ENCODE measurements around the gene FZR1. TPM values are rescaled to one million over a fixed set of nuclear protein-coding genes. Genes with fewer than 3 reads are reported as not detected.

The FZR1 gene
- total RNA-seq, 1 experiment from 2014 or later = 87.4 TPM

- Histone ChIP-seq H3K36me3 (ENCODE audit: insufficient read depth, low read length, poor library complexity, severe bottlenecking) (peaks cover 74% of the 10 kb centered on the region), H3K4me3 (ENCODE audit: low read depth, low read length, poor library complexity, severe bottlenecking) (no peak overlapping the region), H3K9me3 (ENCODE audit: low read depth, low read length, poor library complexity, severe bottlenecking) (no peaks in the 10 kb centered on the region), H3K4me1 (ENCODE audit: insufficient read depth, low read length, poor library complexity, severe bottlenecking) (no peaks in the 10 kb centered on the region), H3K27ac (ENCODE audit: low read depth, low read length, poor library complexity, severe bottlenecking) (no peak overlapping the region), H3K27me3 (replicated peaks; ENCODE audit: insufficient read depth, low read depth, low read length, poor library complexity) (no peaks in the 10 kb centered on the region)
- no peak for DNase-seq (ENCODE audit: low spot score)
- ChIA-PET CTCF (no interaction called here), POLR2A (ENCODE audit: low non-redundant PET) (no interaction called here)
- TF ChIP-seq EZH2 (IDR thresholded peaks at IDR 0.05; ENCODE audit: borderline replicate concordance, low read depth, low read length, poor library complexity, severe bottlenecking) = no peak
- no peak for TF ChIP-seq CTCF (conservative IDR thresholded peaks at IDR 0.05; ENCODE audit: low read depth, low read length)
- intact Hi-C loops (cut with micrococcal nuclease; ENCODE audit: unreplicated experiment) = no loop called here
- no TSS peak for BruUV-seq (replicated peaks)
These were observed 29.5 kb downstream of the FZR1 start for GRCh38 chr19:3535563-3535965.

- ChIA-PET POLR2A (ENCODE audit: low non-redundant PET) (no interaction called here), CTCF (no interaction called here)
- intact Hi-C loops (cut with micrococcal nuclease; ENCODE audit: unreplicated experiment) = no loop called here
- no peak for DNase-seq (ENCODE audit: low spot score)
- no TSS peak for BruUV-seq (replicated peaks)
- Histone ChIP-seq H3K27me3 (replicated peaks; ENCODE audit: insufficient read depth, low read depth, low read length, poor library complexity) (no peaks in the 10 kb centered on the region), H3K36me3 (ENCODE audit: insufficient read depth, low read length, poor library complexity, severe bottlenecking) (peaks cover 70% of the 10 kb centered on the region), H3K4me3 (ENCODE audit: low read depth, low read length, poor library complexity, severe bottlenecking) (no peak overlapping the region), H3K4me1 (ENCODE audit: insufficient read depth, low read length, poor library complexity, severe bottlenecking) (no peaks in the 10 kb centered on the region), H3K9me3 (ENCODE audit: low read depth, low read length, poor library complexity, severe bottlenecking) (no peaks in the 10 kb centered on the region), H3K27ac (ENCODE audit: low read depth, low read length, poor library complexity, severe bottlenecking) (no peak overlapping the region)
- TF ChIP-seq CTCF (conservative IDR thresholded peaks at IDR 0.05; ENCODE audit: low read depth, low read length) (no peak), EZH2 (IDR thresholded peaks at IDR 0.05; ENCODE audit: borderline replicate concordance, low read depth, low read length, poor library complexity, severe bottlenecking) (no peak)
These were observed 29.9 kb downstream of the FZR1 start for GRCh38 chr19:3535981-3536380.

- ChIA-PET POLR2A (ENCODE audit: low non-redundant PET) (no interaction called here), CTCF (no interaction called here)
- Histone ChIP-seq H3K36me3 (ENCODE audit: insufficient read depth, low read length, poor library complexity, severe bottlenecking) (peaks cover 64% of the 10 kb centered on the region), H3K4me1 (ENCODE audit: insufficient read depth, low read length, poor library complexity, severe bottlenecking) (no peaks in the 10 kb centered on the region), H3K27me3 (replicated peaks; ENCODE audit: insufficient read depth, low read depth, low read length, poor library complexity) (no peaks in the 10 kb centered on the region), H3K9me3 (ENCODE audit: low read depth, low read length, poor library complexity, severe bottlenecking) (no peaks in the 10 kb centered on the region), H3K27ac (ENCODE audit: low read depth, low read length, poor library complexity, severe bottlenecking) (no peak overlapping the region), H3K4me3 (ENCODE audit: low read depth, low read length, poor library complexity, severe bottlenecking) (no peak overlapping the region)
- BruUV-seq (replicated peaks) = no TSS peak
- intact Hi-C loops (cut with micrococcal nuclease; ENCODE audit: unreplicated experiment) = no loop called here
- no peak for DNase-seq (ENCODE audit: low spot score)
- TF ChIP-seq EZH2 (IDR thresholded peaks at IDR 0.05; ENCODE audit: borderline replicate concordance, low read depth, low read length, poor library complexity, severe bottlenecking) (no peak), CTCF (conservative IDR thresholded peaks at IDR 0.05; ENCODE audit: low read depth, low read length) (no peak)
These were observed 30.5 kb downstream of the FZR1 start for GRCh38 chr19:3536429-3537100.

Measured in A673 (cell line).